Pancreas (tissue), 10 donors: ENCODE data around the gene LDHB. TPM values are rescaled to one million over a fixed set of nuclear protein-coding genes. Genes with fewer than 3 reads are reported as not detected.
A peak's percentile ranks its signal among the peaks of the same experiment; 100 is the strongest.
"Not testable (repeated sequence)": the region's sequence is repeated elsewhere in the genome, so short reads cannot be mapped to it uniquely, and the experiment has no call there.

Source experiments
- ATAC-seq, 4 donors: fragments of 200-7000 bp; cut with Tn5 transposase; one replicate each; pipeline versions ENCODE4 v1.8.0 to v1.9.1; 2020; ENCODE audit warnings: mild to moderate bottlenecking in 4 of 4, moderate library complexity in 4 of 4
- DNase-seq, 6 donors: peaks; one replicate each; pipeline ENCODE4 v3.0.0-alpha.2; 2020
- FAIRE-seq: peaks from 2 replicates; lab custom pipeline; 2012; peaks lifted over from hg19 to GRCh38; lab: Jason Lieb, UNC
- H3K27ac ChIP-seq, 4 donors: fragments of 200-600 bp; sonication (generic); 1 replicate in 3 of 4; 2 replicates in 1 of 4; pipeline versions ENCODE4 v1.5.0 to v1.8.0; 2020
- H3K27me3 ChIP-seq, 4 donors: fragments of 200-600 bp; one replicate each; pipeline ENCODE4 v1.8.0; 2021
- H3K36me3 ChIP-seq, 3 donors: fragments of 200-600 bp; sonication (generic) in 1 of 3; one replicate each; pipeline versions ENCODE4 v1.5.0 to v1.8.0; 2020 to 2021
- H3K4me1 ChIP-seq, 3 donors: fragments of 200-600 bp; one replicate each; pipeline ENCODE4 v1.8.0; 2021
- H3K4me3 ChIP-seq, 4 donors: fragments of 200-600 bp; sonication (generic) in 2 of 4; one replicate each; pipeline versions ENCODE4 v1.5.0 to v1.8.0; 2020 to 2021
- H3K9me3 ChIP-seq, 4 donors: fragments of 200-600 bp; one replicate each; pipeline ENCODE4 v1.8.0; 2021
- WGBS, 2 donors: extraction: QIAGEN DNeasy Blood & Tissue Kit; methylation state at CpG; one replicate each; pipeline ENCODE4 v1.1.7; 2013; 5-methylcytosine and 5-hydroxymethylcytosine counted together
- intact Hi-C, 3 donors: fragments of 100-400 bp; cut with DNase I; formaldehyde crosslinking; loops; one replicate each; pipeline versions ENCODE4 v1.11.1 to v1.14.2; 2022
- polyA plus RNA-seq, 2 donors: library from polyadenylated mRNA; stranded (reverse); fragments of 200-250 nt; gene quantifications; one replicate each; pipeline ENCODE4 v1.2.3, GENCODE V29; 2013
- total RNA-seq, 6 donors: library from RNA; stranded (reverse); fragmentation: NEBNext Ultra II Directional in 4 of 6; extraction: Animal tissue kit (Norgen Biotek cat#: 25700) in 4 of 6; gene quantifications; one replicate each; pipeline versions ENCODE4 v1.2.1 to v1.2.4, GENCODE V29; 2021 to 2023
- TF ChIP-seq, protein P1 (sequence below), 4 donors: fragments of 200-600 bp; sonication (generic) in 3 of 4; IDR thresholded peaks; one replicate each; pipeline versions ENCODE4 v1.5.0 to v1.8.0; 2021; ENCODE audit warnings: antibody characterized with exemption in 4 of 4
- donor health status: healthy with polysubstance abuse.
- donor health status: DM: no; HTN: no; CAD: no; lungs with moderate emphysema.
- donor health status: DM: no; HTN: no; CAD: no.
- donor health status: control.
- donor health status: control.
- donor health status: Bipolar disorder and iron deficiency.
- donor health status: DM: yes; HTN: yes; CAD: no.
- donor health status: DM: no; HTN: no; CAD: no.
- donor health status: DM: no; HTN: no; CAD: no.
- donor health status: DM: yes; HTN: yes; CAD: no.

LDHB gene
- total and polyA plus RNA-seq, 8 donors: 97.6 to 364 (median 221) TPM

DNA sequence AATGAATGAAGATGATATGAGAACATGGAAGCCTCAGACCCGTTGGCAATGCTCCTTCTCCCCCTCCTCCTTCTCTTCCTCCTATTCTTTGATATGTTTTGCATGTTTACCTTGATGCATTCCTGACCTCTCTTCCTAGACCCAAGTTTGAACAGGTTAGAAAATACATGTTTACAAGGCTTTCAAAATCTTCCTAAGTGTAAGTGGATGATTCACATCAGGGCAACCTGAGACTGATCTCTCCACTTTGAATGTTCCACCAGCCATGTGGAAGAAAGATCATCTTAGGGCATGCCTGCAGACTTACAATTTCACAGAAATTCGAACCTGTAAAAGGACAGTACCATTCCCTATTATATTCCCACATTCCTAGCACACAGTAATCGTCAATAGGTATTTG lies 18.0 kb upstream of the LDHB start:
- Histone ChIP-seq H3K4me3 (no peak overlapping the region), H3K36me3 (no peaks in the 10 kb centered on the region), H3K9me3 (no peaks in the 10 kb centered on the region), H3K27ac (no peak overlapping the region), H3K27me3 (no peaks in the 10 kb centered on the region), H3K4me1 (no peaks in the 10 kb centered on the region)
- DNase-seq (no peak), ATAC-seq (no peak), FAIRE-seq (no peak)
- WGBS, 2 donors: 58 to 70% methylated on average over 3 of the region's 3 CpGs
- intact Hi-C loops: loop anchor here in 1 of 3 donors (5.0 kb wide), 1 partner anchor 68 kb away; no protein-coding TSS in a partner anchor
- TF ChIP-seq, protein P1, sequence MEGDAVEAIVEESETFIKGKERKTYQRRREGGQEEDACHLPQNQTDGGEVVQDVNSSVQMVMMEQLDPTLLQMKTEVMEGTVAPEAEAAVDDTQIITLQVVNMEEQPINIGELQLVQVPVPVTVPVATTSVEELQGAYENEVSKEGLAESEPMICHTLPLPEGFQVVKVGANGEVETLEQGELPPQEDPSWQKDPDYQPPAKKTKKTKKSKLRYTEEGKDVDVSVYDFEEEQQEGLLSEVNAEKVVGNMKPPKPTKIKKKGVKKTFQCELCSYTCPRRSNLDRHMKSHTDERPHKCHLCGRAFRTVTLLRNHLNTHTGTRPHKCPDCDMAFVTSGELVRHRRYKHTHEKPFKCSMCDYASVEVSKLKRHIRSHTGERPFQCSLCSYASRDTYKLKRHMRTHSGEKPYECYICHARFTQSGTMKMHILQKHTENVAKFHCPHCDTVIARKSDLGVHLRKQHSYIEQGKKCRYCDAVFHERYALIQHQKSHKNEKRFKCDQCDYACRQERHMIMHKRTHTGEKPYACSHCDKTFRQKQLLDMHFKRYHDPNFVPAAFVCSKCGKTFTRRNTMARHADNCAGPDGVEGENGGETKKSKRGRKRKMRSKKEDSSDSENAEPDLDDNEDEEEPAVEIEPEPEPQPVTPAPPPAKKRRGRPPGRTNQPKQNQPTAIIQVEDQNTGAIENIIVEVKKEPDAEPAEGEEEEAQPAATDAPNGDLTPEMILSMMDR (IDR thresholded peaks at IDR 0.05): no peak

GRCh38 chr12:21675096-21675495 lies 17.5 kb upstream of the LDHB start:
- Histone ChIP-seq H3K4me1 (no peaks in the 10 kb centered on the region), H3K36me3 (no peaks in the 10 kb centered on the region), H3K27me3 (no peaks in the 10 kb centered on the region), H3K4me3 (no peak overlapping the region), H3K9me3 (no peaks in the 10 kb centered on the region), H3K27ac (no peak overlapping the region)
- DNase-seq: no peak
- intact Hi-C loops: loop anchor here in 1 of 3 donors (5.0 kb wide), 1 partner anchor 68 kb away; no protein-coding TSS in a partner anchor
- TF ChIP-seq, protein P1 (IDR thresholded peaks at IDR 0.05): no peak
- 61% methylated on average over 5 of the region's 5 CpGs for WGBS, 2 donors
- no peak for ATAC-seq
- no peak for FAIRE-seq

DNA sequence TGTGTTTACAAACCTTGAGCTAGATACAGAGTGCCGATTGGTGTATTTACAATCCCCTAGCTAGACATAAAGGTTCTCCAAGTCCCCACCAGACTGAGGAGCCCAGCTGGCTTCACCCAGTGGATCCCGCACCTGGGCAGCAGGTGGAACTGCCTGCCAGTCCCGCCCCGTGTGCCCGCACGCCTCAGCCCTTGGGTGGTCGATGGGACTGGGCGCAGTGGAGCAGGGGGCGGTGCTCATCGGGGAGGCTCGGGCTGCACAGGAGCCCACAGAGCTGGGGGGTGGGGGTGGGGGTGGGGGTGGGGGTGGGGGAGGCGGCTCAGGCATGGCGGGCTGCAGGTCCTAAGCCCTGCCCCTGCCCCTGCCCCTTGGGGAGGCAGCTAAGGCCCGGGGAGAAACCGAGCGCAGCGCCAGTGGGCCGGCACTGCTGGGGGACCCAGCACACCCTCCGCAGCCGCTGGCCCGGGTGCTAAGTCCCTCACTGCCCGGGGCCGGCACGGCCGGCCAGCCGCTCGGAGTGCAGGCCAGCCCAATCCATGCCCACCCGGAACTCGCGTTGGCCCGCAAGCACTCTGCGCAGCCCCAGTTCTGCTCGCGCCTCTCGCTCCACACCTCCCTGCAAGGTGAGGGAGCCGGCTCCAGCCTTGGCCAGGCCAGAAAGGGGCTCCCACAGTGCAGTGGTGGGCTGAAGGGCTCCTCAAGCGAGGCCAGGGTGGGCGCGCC lies 16.3 kb upstream of the LDHB start:
- intact Hi-C loops, H3K27ac ChIP-seq, H3K27me3 ChIP-seq, H3K4me3 ChIP-seq, ATAC-seq, H3K36me3 ChIP-seq, H3K9me3 ChIP-seq, H3K4me1 ChIP-seq, FAIRE-seq: not testable (repeated sequence)
- peak in 1 of 6 donors; percentile 61 for DNase-seq
- WGBS, 2 donors: 94 to 96% methylated on average over 33 to 39 of the region's 39 CpGs

DNA sequence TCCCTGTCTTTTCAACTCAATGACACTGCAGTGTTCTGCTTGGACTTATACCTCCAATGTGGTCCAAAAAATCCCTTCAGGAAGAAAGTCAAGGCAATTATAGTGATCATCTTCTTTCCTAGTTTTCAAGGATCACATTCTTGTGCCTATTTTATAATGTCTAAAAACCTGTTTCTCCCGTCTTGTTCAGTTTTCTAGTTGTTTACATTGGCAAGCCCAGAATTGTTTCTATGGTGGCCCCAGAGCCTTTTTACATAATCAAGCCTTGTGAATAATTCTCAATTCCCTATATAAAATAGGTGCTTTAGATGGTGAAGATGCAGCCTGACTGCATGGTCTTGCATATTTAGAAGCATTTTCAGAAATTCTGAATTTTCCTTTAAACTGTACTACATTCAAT lies 14.5 kb upstream of the LDHB start:
- intact Hi-C loops: no loop called here

DNA sequence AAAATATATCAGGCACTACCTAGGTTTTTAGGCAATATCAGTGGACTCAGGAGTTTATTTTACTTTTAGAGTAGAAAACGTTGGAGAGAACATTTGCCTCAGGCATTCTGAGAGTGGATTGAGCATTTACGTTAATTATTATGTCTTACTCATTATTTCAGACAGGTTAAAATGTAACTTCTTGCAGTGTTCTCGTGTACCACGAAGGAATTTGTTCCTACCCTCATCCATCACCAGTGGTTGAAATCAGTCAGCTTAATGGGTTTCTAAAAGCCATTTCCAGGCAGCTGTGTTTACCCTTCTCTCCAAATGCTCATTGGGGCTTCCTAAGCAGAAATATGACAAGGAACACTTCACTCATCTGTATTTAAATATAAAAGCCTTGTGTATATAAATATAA lies 9.1 kb upstream of the LDHB start:
- 33 to 34% methylated on average over 4 of the region's 4 CpGs for WGBS, 2 donors
- FAIRE-seq (no peak), ATAC-seq (peak; percentile 40 to 76 (median 68)), DNase-seq (no peak)
- Histone ChIP-seq H3K36me3 (no peaks in the 10 kb centered on the region), H3K27me3 (no peaks in the 10 kb centered on the region), H3K4me3 (no peak overlapping the region), H3K4me1 (peaks cover 0 to 4% (median 0%) of the 10 kb centered on the region in 3 donors), H3K9me3 (no peaks in the 10 kb centered on the region), H3K27ac (no peak overlapping the region)
- intact Hi-C loops: no loop called here
- TF ChIP-seq, protein P1 (IDR thresholded peaks at IDR 0.05): no peak

More for the DNA sequence above, 14.5 kb upstream of the LDHB start:
- Histone ChIP-seq H3K4me1 (no peaks in the 10 kb centered on the region), H3K27ac (no peak overlapping the region), H3K4me3 (no peak overlapping the region), H3K27me3 (no peaks in the 10 kb centered on the region), H3K9me3 (no peaks in the 10 kb centered on the region), H3K36me3 (no peaks in the 10 kb centered on the region)
- 12 to 23% methylated on average over 1 of the region's 1 CpG for whole genome bisulfite sequencing, 2 donors
- no peak for FAIRE-seq
- TF ChIP-seq, protein P1 (IDR thresholded peaks at IDR 0.05): no peak
- ATAC-seq: peak in 3 of 4 donors; percentile 48 to 67 (median 57)
- DNase-seq: no peak
